Measurements from ENCODE around the gene TRIM56. TPM values are rescaled to one million over a fixed set of nuclear protein-coding genes. Genes with fewer than 3 reads are reported as not detected.

TRIM56 gene
- total and polyA plus RNA-seq, 9 of the 15 experiments (the other 6 are each of a cell fraction or from before 2014, with no cell fraction given), result 2.0 to 29.7 (median 11.6) TPM

DNA sequence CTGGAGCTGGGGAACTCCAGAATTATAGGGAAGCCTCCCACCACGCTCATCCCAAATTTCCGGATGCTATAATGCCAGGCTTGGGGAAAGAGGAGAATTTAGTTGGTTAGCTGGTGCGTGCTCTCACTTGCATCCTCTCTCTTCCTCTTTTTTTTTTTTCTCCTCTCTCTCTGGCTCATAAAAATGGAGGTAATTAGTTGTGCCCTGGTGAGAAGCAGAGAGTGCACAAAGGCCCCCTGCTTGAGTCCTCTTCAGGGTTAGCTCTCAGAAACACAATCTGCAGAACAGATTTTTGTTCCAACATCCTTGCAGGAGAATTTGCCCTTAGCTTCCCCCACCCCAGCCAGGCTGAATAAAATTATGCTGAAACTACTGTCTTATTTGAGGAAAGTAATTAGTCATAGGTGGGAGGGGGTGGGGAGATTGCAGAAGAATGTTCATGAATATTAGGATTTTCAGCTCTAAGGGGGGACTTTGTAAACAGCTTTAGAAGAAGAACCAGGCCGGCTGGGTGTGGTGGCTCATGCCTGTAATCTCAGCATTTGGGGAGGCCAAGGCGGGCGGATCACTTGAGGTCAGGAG lies 49.2 kb downstream of the TRIM56 start:
- Histone ChIP-seq H3K79me2 (ENCODE audit: control insufficient read depth, insufficient read depth, low read length) (no peaks in the 10 kb centered on the region), H3K9ac (ENCODE audit: insufficient read depth in 1 of 2, low read depth in 2 of 2, low read length in 2 of 2) (no peak overlapping the region), H3K4me1 (replicated peaks in 1 of 2; ENCODE audit: control insufficient read depth in 2 of 2, insufficient read depth in 2 of 2, low read length in 2 of 2) (peaks cover 20 to 42% of the 10 kb centered on the region in 2 experiments), H3K4me3 (no peak overlapping the region), H3K27me3 (ENCODE audit: control insufficient read depth in 2 of 2, insufficient read depth in 2 of 2, low read length in 2 of 2) (no peaks in the 10 kb centered on the region), H3K27ac (ENCODE audit: extremely low read depth, low read depth, low read length) (no peak overlapping the region), H3K9me3 (replicated peaks; ENCODE audit: control insufficient read depth, insufficient read depth, low read depth, low read length) (no peaks in the 10 kb centered on the region), H2AFZ (ENCODE audit: low read depth, low read length) (no peak overlapping the region), H4K20me1 (replicated peaks; ENCODE audit: control insufficient read depth, insufficient read depth, low read length) (no peaks in the 10 kb centered on the region), H3K36me3 (ENCODE audit: control insufficient read depth, insufficient read depth, low read length) (no peaks in the 10 kb centered on the region), H3K9me1 (ENCODE audit: control insufficient read depth, insufficient read depth, low read length) (no peaks in the 10 kb centered on the region), H3K4me2 (ENCODE audit: insufficient read depth, low read length) (no peak overlapping the region)
- TF ChIP-seq ZNF384 (IDR thresholded peaks at IDR 0.05; ENCODE audit: low read depth, low read length) (peak; percentile 26; the same call in 1 of the 2 replicates), TFAM (CRISPR knock-in tag; conservative IDR thresholded peaks at IDR 0.05) (no peak), FIP1L1 (IDR thresholded peaks at IDR 0.05; ENCODE audit: low read depth, low read length, poor library complexity, severe bottlenecking) (no peak), SREBF1 (IDR thresholded peaks at IDR 0.05; ENCODE audit: borderline replicate concordance, low read depth, low read length) (no peak), PCBP2 (IDR thresholded peaks at IDR 0.05; ENCODE audit: low read depth, low read length, poor library complexity, severe bottlenecking) (no peak), STAG1 (CRISPR knock-in tag; IDR thresholded peaks at IDR 0.05; ENCODE audit: borderline replicate concordance) (no peak), ZC3H4 (CRISPR knock-in tag; IDR thresholded peaks at IDR 0.05; ENCODE audit: borderline replicate concordance) (no peak), SPI1 (IDR thresholded peaks at IDR 0.05; ENCODE audit: borderline replicate concordance, low read depth, low read length) (peak; percentile 85), RFX5 (IDR thresholded peaks at IDR 0.05; ENCODE audit: low read depth, low read length) (no peak), MTA1 (IDR thresholded peaks at IDR 0.05; ENCODE audit: borderline replicate concordance) (no peak), MCM5 (IDR thresholded peaks at IDR 0.05; ENCODE audit: low read depth) (no peak), ZNF175 (CRISPR knock-in tag; IDR thresholded peaks at IDR 0.05; ENCODE audit: low read depth) (no peak), SREBF2 (CRISPR knock-in tag; IDR thresholded peaks at IDR 0.05) (no peak), ZNF274 (IDR thresholded peaks at IDR 0.05; ENCODE audit: borderline replicate concordance, low read depth, low read length) (no peak), ZNF584 (CRISPR knock-in tag; IDR thresholded peaks at IDR 0.05; ENCODE audit: low read depth) (no peak)
- TF ChIP-seq, protein P1, sequence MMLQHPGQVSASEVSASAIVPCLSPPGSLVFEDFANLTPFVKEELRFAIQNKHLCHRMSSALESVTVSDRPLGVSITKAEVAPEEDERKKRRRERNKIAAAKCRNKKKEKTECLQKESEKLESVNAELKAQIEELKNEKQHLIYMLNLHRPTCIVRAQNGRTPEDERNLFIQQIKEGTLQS (IDR thresholded peaks at IDR 0.05), result 0 out of 2 replicates have a peak, but pooled peaks have one; percentile 16
- TF ChIP-seq, protein P1 (CRISPR knock-in tag; conservative IDR thresholded peaks at IDR 0.05), result no peak
- TF ChIP-seq, protein P2, sequence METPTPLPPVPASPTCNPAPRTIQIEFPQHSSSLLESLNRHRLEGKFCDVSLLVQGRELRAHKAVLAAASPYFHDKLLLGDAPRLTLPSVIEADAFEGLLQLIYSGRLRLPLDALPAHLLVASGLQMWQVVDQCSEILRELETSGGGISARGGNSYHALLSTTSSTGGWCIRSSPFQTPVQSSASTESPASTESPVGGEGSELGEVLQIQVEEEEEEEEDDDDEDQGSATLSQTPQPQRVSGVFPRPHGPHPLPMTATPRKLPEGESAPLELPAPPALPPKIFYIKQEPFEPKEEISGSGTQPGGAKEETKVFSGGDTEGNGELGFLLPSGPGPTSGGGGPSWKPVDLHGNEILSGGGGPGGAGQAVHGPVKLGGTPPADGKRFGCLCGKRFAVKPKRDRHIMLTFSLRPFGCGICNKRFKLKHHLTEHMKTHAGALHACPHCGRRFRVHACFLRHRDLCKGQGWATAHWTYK (CRISPR knock-in tag; IDR thresholded peaks at IDR 0.05), result no peak
- no TSS peak for BruUV-seq (replicated peaks)
- ATAC-seq (no peak), DNase-seq (ENCODE audit: extremely low read depth in 1 of 4, low spot score in 3 of 4) (no peak), FAIRE-seq (no peak)
- ChIA-PET CTCF (ENCODE audit: low intra/inter-chr PET ratio) (no interaction called here), POLR2A (interaction anchor here (0.5 to 3.1 kb wide), 5 partner anchors 10 to 34 kb away, joined by 3 to 13 read pairs (median 3); partner anchors contain the start of gene AP1S1)
- in situ Hi-C loops (cut with MboI), result no loop called here
- intact Hi-C loops (cut with micrococcal nuclease), result no loop called here
- 57% methylated on average over 4 of the region's 6 CpGs for WGBS (ENCODE audit: insufficient coverage, low coverage, missing lambda C conversion rate)

Measured in K562 (cell line).